Right atrium auricular region (tissue), 2 donors: ENCODE results near the gene TRAF3. TPM values are rescaled to one million over a fixed set of nuclear protein-coding genes. Genes with fewer than 3 reads are reported as not detected.
"Not testable (repeated sequence)": the region's sequence is repeated elsewhere in the genome, so short reads cannot be mapped to it uniquely, and the experiment has no call there.

ENCODE experiments used
- DNase-seq: peaks from one replicate; pipeline ENCODE4 v3.0.0-alpha.2; 2019; ENCODE audit warnings: low spot score
- H3K27ac ChIP-seq, 2 donors: fragments of 200-600 bp; sonication (generic); 1 replicate in 1 of 2; 2 replicates in 1 of 2; pipeline ENCODE4 v1.5.1; 2016 to 2019
- H3K27me3 ChIP-seq, 2 donors: fragments of 200-600 bp; sonication (generic); one replicate each; pipeline versions ENCODE4 v1.5.1 to v1.6.0; 2017 to 2019
- H3K36me3 ChIP-seq: fragments of 200-600 bp; sonication (generic); one replicate; pipeline ENCODE4 v1.5.1; 2016
- H3K4me1 ChIP-seq, 2 donors: fragments of 200-600 bp; sonication (generic); one replicate each; pipeline versions ENCODE4 v1.5.1 to v1.6.0; 2017 to 2019
- H3K4me3 ChIP-seq, 2 donors: fragments of 200-600 bp; sonication (generic); 1 replicate in 1 of 2; 2 replicates in 1 of 2; pipeline ENCODE4 v1.5.1; 2017 to 2019; ENCODE audit warnings: mild to moderate bottlenecking in 1 of 2, moderate library complexity in 1 of 2
- H3K9me3 ChIP-seq, 2 donors: fragments of 200-600 bp; sonication (generic); one replicate each; pipeline ENCODE4 v1.5.1; 2019
- CTCF ChIP-seq, 2 donors: fragments of 200-600 bp; sonication (generic); IDR thresholded peaks; one replicate each; pipeline ENCODE4 v1.5.1; 2019; ENCODE audit warnings: antibody characterized with exemption in 2 of 2
- total RNA-seq, 2 donors: library from RNA; depleted of rRNA; stranded (reverse); fragments of >200 nt; gene quantifications; one replicate each; pipeline ENCODE4 v1.1.0, GENCODE V29; 2016

TRAF3 gene
- total RNA-seq, 2 donors from 2014 or later: 9.1 to 10.0 TPM

- no peak overlapping the region for H3K4me3 ChIP-seq
- no peak for TF ChIP-seq CTCF (IDR thresholded peaks at IDR 0.05)
- H3K36me3 ChIP-seq: peaks cover 6% of the 10 kb centered on the region
- no peaks in the 10 kb centered on the region for H3K27me3 ChIP-seq
- H3K4me1 ChIP-seq: no peaks in the 10 kb centered on the region
- no peak for DNase-seq
- no peak overlapping the region for H3K27ac ChIP-seq
- no peaks in the 10 kb centered on the region for H3K9me3 ChIP-seq
These were observed 56.1 kb downstream of the TRAF3 start for GRCh38 chr14:102833341-102833740.

GRCh38 chr14:102833991-102834390, 56.7 kb downstream of the TRAF3 start:
- Histone ChIP-seq H3K36me3 (peaks cover 6% of the 10 kb centered on the region), H3K4me1 (no peaks in the 10 kb centered on the region), H3K27me3 (no peaks in the 10 kb centered on the region), H3K4me3 (no peak overlapping the region), H3K9me3 (no peaks in the 10 kb centered on the region), H3K27ac (no peak overlapping the region)
- TF ChIP-seq CTCF (IDR thresholded peaks at IDR 0.05): no peak
- DNase-seq: no peak

GRCh38 chr14:102835959-102836358, 58.7 kb downstream of the TRAF3 start:
- H3K4me3 ChIP-seq: no peak overlapping the region
- H3K9me3 ChIP-seq: no peaks in the 10 kb centered on the region
- H3K27ac ChIP-seq: no peak overlapping the region
- no peaks in the 10 kb centered on the region for H3K4me1 ChIP-seq
- no peaks in the 10 kb centered on the region for H3K27me3 ChIP-seq
- H3K36me3 ChIP-seq: peaks cover 5% of the 10 kb centered on the region
- DNase-seq: no peak
- TF ChIP-seq CTCF (IDR thresholded peaks at IDR 0.05): no peak

- not testable (repeated sequence) for H3K27ac ChIP-seq, H3K9me3 ChIP-seq, H3K36me3 ChIP-seq, H3K27me3 ChIP-seq, H3K4me3 ChIP-seq, H3K4me1 ChIP-seq, DNase-seq
These were observed 59.9 kb downstream of the TRAF3 start for GRCh38 chr14:102837120-102837519.

- no peak for TF ChIP-seq CTCF (IDR thresholded peaks at IDR 0.05)
- Histone ChIP-seq H3K4me3 (no peak overlapping the region), H3K4me1 (no peaks in the 10 kb centered on the region), H3K27me3 (no peaks in the 10 kb centered on the region), H3K9me3 (no peaks in the 10 kb centered on the region), H3K27ac (no peak overlapping the region), H3K36me3 (no peaks in the 10 kb centered on the region)
- DNase-seq: no peak
These were observed 61.3 kb downstream of the TRAF3 start for GRCh38 chr14:102838501-102838900.

GRCh38 chr14:102840115-102840514, 62.9 kb downstream of the TRAF3 start:
- no peak for DNase-seq
- Histone ChIP-seq H3K4me3 (no peak overlapping the region), H3K27me3 (no peaks in the 10 kb centered on the region), H3K9me3 (no peaks in the 10 kb centered on the region), H3K27ac (no peak overlapping the region), H3K4me1 (no peaks in the 10 kb centered on the region), H3K36me3 (no peaks in the 10 kb centered on the region)
- TF ChIP-seq CTCF (IDR thresholded peaks at IDR 0.05): no peak
